ENCODE data around the gene ABLIM1. TPM values are rescaled to one million over a fixed set of nuclear protein-coding genes. Genes with fewer than 3 reads are reported as not detected.

Gene ABLIM1
- total and polyA plus RNA-seq, 7 experiments from 2014 or later, result 109 to 440 (median 357) TPM

- DNase-seq, result no peak
- H3K4me3 Mint-ChIP-seq, result no peak overlapping the region
- peaks cover 0 to 8% (median 8%) of the 10 kb centered on the region in 5 donors for H3K36me3 Mint-ChIP-seq
- H3K27ac Mint-ChIP-seq, result no peak overlapping the region
- POLR2A ChIA-PET, result interaction anchor here (1.1 kb wide), 1 partner anchor 28 kb away, joined by 3 read pairs; no protein-coding TSS in a partner anchor
- Histone ChIP-seq H3K36me3 (ENCODE audit: control insufficient read depth in 2 of 3, insufficient read depth in 3 of 3, low read length in 3 of 3) (no peaks in the 10 kb centered on the region), H3K27ac (ENCODE audit: low read depth, low read length) (no peak overlapping the region), H3K9me3 (ENCODE audit: control insufficient read depth in 2 of 3, low read length in 3 of 3) (peaks cover 0 to 5% (median 0%) of the 10 kb centered on the region in 3 experiments), H3K4me3 (ENCODE audit: low read length) (no peak overlapping the region), H3K27me3 (ENCODE audit: control insufficient read depth in 2 of 2, insufficient read depth in 2 of 2, low read length in 2 of 2) (no peaks in the 10 kb centered on the region), H3K4me1 (ENCODE audit: control insufficient read depth in 2 of 2, insufficient read depth in 2 of 2, low read length in 2 of 2) (peaks cover 2 to 9% of the 10 kb centered on the region in 2 donors)
- intact Hi-C loops (cut with micrococcal nuclease), result no loop called here
- peaks cover 4 to 16% (median 12%) of the 10 kb centered on the region in 7 donors for H3K4me1 Mint-ChIP-seq
- no peak for ATAC-seq
- peaks cover 0 to 6% (median 0%) of the 10 kb centered on the region in 5 donors for H3K27me3 Mint-ChIP-seq
- peaks cover 0 to 17% (median 6%) of the 10 kb centered on the region in 11 donors for H3K9me3 Mint-ChIP-seq
- CTCF ChIA-PET, result interaction anchor here (0.6 to 19.4 kb wide), 4 partner anchors 11 to 82 kb away, joined by 3 to 283 read pairs (median 56); no protein-coding TSS in a partner anchor
These were observed 104.6 kb downstream of the ABLIM1 start for GRCh38 chr10:114553436-114553835.

DNA sequence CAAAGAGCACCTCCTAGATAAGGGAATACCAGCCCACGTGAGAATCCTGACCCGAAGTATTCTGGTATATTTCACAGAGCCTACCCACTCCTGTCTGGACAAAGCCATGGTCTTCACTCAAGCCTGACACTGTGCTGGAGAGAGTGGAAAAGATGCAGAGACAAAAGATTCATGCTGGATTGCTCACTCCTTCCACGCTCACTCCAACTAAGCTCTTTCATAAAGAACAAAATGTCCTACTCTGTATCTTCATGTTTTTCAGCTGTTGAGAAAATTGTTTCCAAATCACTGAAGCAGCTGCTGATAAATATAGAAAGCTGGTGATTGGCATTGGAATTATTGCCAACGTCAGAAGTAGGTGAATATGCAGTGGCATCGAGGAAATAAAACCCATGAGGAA lies 106.0 kb downstream of the ABLIM1 start:
- Mint-ChIP-seq H3K4me1 (peaks cover 16 to 29% (median 26%) of the 10 kb centered on the region in 7 donors), H3K36me3 (peaks cover 0 to 4% (median 0%) of the 10 kb centered on the region in 5 donors), H3K27ac (no peak overlapping the region), H3K27me3 (peaks cover 0 to 6% (median 0%) of the 10 kb centered on the region in 5 donors), H3K4me3 (no peak overlapping the region), H3K9me3 (peaks cover 0 to 3% (median 0%) of the 10 kb centered on the region in 11 donors)
- intact Hi-C loops (cut with micrococcal nuclease), result no loop called here
- ATAC-seq, result no peak
- no peaks in the 10 kb centered on the region for H3K36me3 ChIP-seq (ENCODE audit: control insufficient read depth in 2 of 3, insufficient read depth in 3 of 3, low read length in 3 of 3)
- H3K9me3 ChIP-seq (ENCODE audit: control insufficient read depth in 2 of 3, low read length in 3 of 3), result no peaks in the 10 kb centered on the region
- peaks cover 5 to 20% of the 10 kb centered on the region in 2 donors for H3K4me1 ChIP-seq (ENCODE audit: control insufficient read depth in 2 of 2, insufficient read depth in 2 of 2, low read length in 2 of 2)
- ChIA-PET POLR2A (no interaction called here), CTCF (interaction anchor here (1.0 to 19.4 kb wide), 4 partner anchors 9 to 80 kb away, joined by 4 to 283 read pairs (median 56); no protein-coding TSS in a partner anchor)
- no peak for DNase-seq
- no peaks in the 10 kb centered on the region for H3K27me3 ChIP-seq (ENCODE audit: control insufficient read depth in 2 of 2, insufficient read depth in 2 of 2, low read length in 2 of 2)
- H3K27ac ChIP-seq (ENCODE audit: low read depth, low read length), result no peak overlapping the region
- H3K4me3 ChIP-seq (ENCODE audit: low read length), result no peak overlapping the region

DNA sequence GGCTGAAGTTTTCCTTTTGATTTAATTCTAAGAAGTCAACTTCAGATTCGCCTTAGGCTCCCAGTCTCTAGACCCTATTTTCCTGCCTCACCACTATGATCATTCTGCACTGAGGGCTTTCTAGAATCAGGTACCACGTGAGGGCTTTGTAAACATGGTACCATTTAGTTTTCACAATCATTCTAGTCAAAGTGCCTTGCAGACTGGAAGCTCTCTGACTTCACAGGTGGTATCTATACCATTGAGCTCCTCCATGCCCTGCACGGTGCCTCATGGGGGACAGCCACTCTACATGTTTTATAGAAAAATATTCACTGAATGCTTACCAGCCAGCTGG lies 106.5 kb downstream of the ABLIM1 start:
- peaks cover 0 to 6% (median 0%) of the 10 kb centered on the region in 5 donors for H3K27me3 Mint-ChIP-seq
- CTCF ChIA-PET, result interaction anchor here (1.0 to 19.4 kb wide), 4 partner anchors 9 to 80 kb away, joined by 4 to 283 read pairs (median 56); no protein-coding TSS in a partner anchor

GRCh38 chr10:114550756-114551635 lies 107.1 kb downstream of the ABLIM1 start:
- ChIA-PET POLR2A (interaction anchor here (16.6 kb wide), 1 partner anchor 27 kb away, joined by 355 read pairs; no protein-coding TSS in a partner anchor), CTCF (interaction anchor here (1.2 to 19.4 kb wide), 4 partner anchors 31 to 143 kb away, joined by 6 to 283 read pairs (median 58); no protein-coding TSS in a partner anchor)
- Histone ChIP-seq H3K36me3 (ENCODE audit: control insufficient read depth in 2 of 3, insufficient read depth in 3 of 3, low read length in 3 of 3) (no peaks in the 10 kb centered on the region), H3K9me3 (ENCODE audit: control insufficient read depth in 2 of 3, low read length in 3 of 3) (no peaks in the 10 kb centered on the region), H3K27me3 (ENCODE audit: control insufficient read depth in 2 of 2, insufficient read depth in 2 of 2, low read length in 2 of 2) (no peaks in the 10 kb centered on the region), H3K27ac (ENCODE audit: low read depth, low read length) (no peak overlapping the region), H3K4me1 (ENCODE audit: control insufficient read depth in 2 of 2, insufficient read depth in 2 of 2, low read length in 2 of 2) (peaks cover 6 to 29% of the 10 kb centered on the region in 2 donors), H3K4me3 (ENCODE audit: low read length) (no peak overlapping the region)
- Mint-ChIP-seq H3K4me1 (peaks cover 16 to 37% (median 33%) of the 10 kb centered on the region in 7 donors), H3K27ac (peak overlapping the region in 5 of 9 donors; percentile 1 to 61 (median 20)), H3K9me3 (no peaks in the 10 kb centered on the region), H3K36me3 (no peaks in the 10 kb centered on the region), H3K27me3 (peaks cover 0 to 5% (median 0%) of the 10 kb centered on the region in 5 donors), H3K4me3 (no peak overlapping the region)
- ATAC-seq, result peak; percentile 26
- DNase-seq, result peak in 5 of 9 donors; percentile 33 to 50 (median 40)
- intact Hi-C loops (cut with micrococcal nuclease), result loop anchor here (1.0 to 2.0 kb wide), 7 partner anchors 143 to 578 kb away; partner anchors contain the start of gene FHIP2A (in 1 of the 2)

More for the DNA sequence above, 106.5 kb downstream of the ABLIM1 start:
- Mint-ChIP-seq H3K9me3 (no peaks in the 10 kb centered on the region), H3K4me3 (no peak overlapping the region), H3K4me1 (peaks cover 16 to 34% (median 28%) of the 10 kb centered on the region in 7 donors), H3K27ac (peak overlapping the region in 1 of 9 donors; percentile 10), H3K36me3 (peaks cover 0 to 3% (median 0%) of the 10 kb centered on the region in 5 donors)
- H3K27ac ChIP-seq (ENCODE audit: low read depth, low read length), result no peak overlapping the region
- H3K9me3 ChIP-seq (ENCODE audit: control insufficient read depth in 2 of 3, low read length in 3 of 3), result no peaks in the 10 kb centered on the region
- POLR2A ChIA-PET, result no interaction called here
- H3K27me3 ChIP-seq (ENCODE audit: control insufficient read depth in 2 of 2, insufficient read depth in 2 of 2, low read length in 2 of 2), result no peaks in the 10 kb centered on the region
- peaks cover 5 to 23% of the 10 kb centered on the region in 2 donors for H3K4me1 ChIP-seq (ENCODE audit: control insufficient read depth in 2 of 2, insufficient read depth in 2 of 2, low read length in 2 of 2)
- intact Hi-C loops (cut with micrococcal nuclease), result loop anchor here in 1 of 2 donors (2.0 kb wide), 1 partner anchor 143 kb away; no protein-coding TSS in a partner anchor
- no peak for ATAC-seq
- no peak for DNase-seq
- no peaks in the 10 kb centered on the region for H3K36me3 ChIP-seq (ENCODE audit: control insufficient read depth in 2 of 3, insufficient read depth in 3 of 3, low read length in 3 of 3)
- H3K4me3 ChIP-seq (ENCODE audit: low read length), result no peak overlapping the region

GRCh38 chr10:114548662-114549061 lies 109.4 kb downstream of the ABLIM1 start:
- H3K36me3 ChIP-seq (ENCODE audit: control insufficient read depth in 2 of 3, insufficient read depth in 3 of 3, low read length in 3 of 3), result no peaks in the 10 kb centered on the region
- intact Hi-C loops (cut with micrococcal nuclease), result loop anchor here (1.0 to 10.0 kb wide), 4 partner anchors 77 to 694 kb away; partner anchors contain the start of genes CCDC186 (in 1 of the 2), DCLRE1A (in 1 of the 2) and NHLRC2 (in 1 of the 2)
- H3K9me3 Mint-ChIP-seq, result no peaks in the 10 kb centered on the region
- H3K27me3 Mint-ChIP-seq, result peaks cover 0 to 2% (median 0%) of the 10 kb centered on the region in 5 donors
- peaks cover 0 to 2% (median 0%) of the 10 kb centered on the region in 5 donors for H3K36me3 Mint-ChIP-seq
- no peaks in the 10 kb centered on the region for H3K27me3 ChIP-seq (ENCODE audit: control insufficient read depth in 2 of 2, insufficient read depth in 2 of 2, low read length in 2 of 2)
- no peaks in the 10 kb centered on the region for H3K9me3 ChIP-seq (ENCODE audit: control insufficient read depth in 2 of 3, low read length in 3 of 3)
- peak overlapping the region in 5 of 10 donors; percentile 14 to 83 (median 68) for H3K4me3 Mint-ChIP-seq
- ChIA-PET POLR2A (interaction anchor here (1.5 to 16.6 kb wide), 4 partner anchors 15 to 77 kb away, joined by 4 to 355 read pairs (median 10); no protein-coding TSS in a partner anchor), CTCF (interaction anchor here (1.0 to 19.4 kb wide), 5 partner anchors 29 to 244 kb away, joined by 3 to 283 read pairs (median 4); no protein-coding TSS in a partner anchor)
- H3K4me1 Mint-ChIP-seq, result peaks cover 33 to 60% (median 56%) of the 10 kb centered on the region in 7 donors
- peaks cover 30 to 50% of the 10 kb centered on the region in 2 donors for H3K4me1 ChIP-seq (ENCODE audit: control insufficient read depth in 2 of 2, insufficient read depth in 2 of 2, low read length in 2 of 2)
- DNase-seq (no peak), ATAC-seq (no peak)
- peak overlapping the region in 6 of 9 donors; percentile 25 to 89 (median 75) for H3K27ac Mint-ChIP-seq
- no peak overlapping the region for H3K27ac ChIP-seq (ENCODE audit: low read depth, low read length)
- H3K4me3 ChIP-seq (ENCODE audit: low read length), result no peak overlapping the region

GRCh38 chr10:114547514-114547913 lies 110.6 kb downstream of the ABLIM1 start:
- peaks cover 41 to 62% of the 10 kb centered on the region in 2 donors for H3K4me1 ChIP-seq (ENCODE audit: control insufficient read depth in 2 of 2, insufficient read depth in 2 of 2, low read length in 2 of 2)
- ATAC-seq (no peak), DNase-seq (peak in 2 of 9 donors; percentile 18 to 30)
- POLR2A ChIA-PET, result interaction anchor here (2.6 to 16.6 kb wide), 3 partner anchors 24 to 76 kb away, joined by 7 to 355 read pairs (median 13); no protein-coding TSS in a partner anchor
- peak overlapping the region; percentile 30 for H3K27ac ChIP-seq (ENCODE audit: low read depth, low read length)
- Mint-ChIP-seq H3K36me3 (peaks cover 0 to 2% (median 0%) of the 10 kb centered on the region in 5 donors), H3K27me3 (no peaks in the 10 kb centered on the region), H3K4me3 (peak overlapping the region; percentile 53 to 83 (median 74)), H3K9me3 (no peaks in the 10 kb centered on the region), H3K27ac (peak overlapping the region in 8 of 9 donors; percentile 25 to 89 (median 75)), H3K4me1 (peaks cover 40 to 72% (median 67%) of the 10 kb centered on the region in 7 donors)
- no peaks in the 10 kb centered on the region for H3K36me3 ChIP-seq (ENCODE audit: control insufficient read depth in 2 of 3, insufficient read depth in 3 of 3, low read length in 3 of 3)
- intact Hi-C loops (cut with micrococcal nuclease), result loop anchor here in 1 of 2 donors (10.0 kb wide), 1 partner anchor 693 kb away; the partner anchor contains the start of genes DCLRE1A and NHLRC2
- CTCF ChIA-PET, result interaction anchor here (1.0 to 19.4 kb wide), 6 partner anchors 16 to 76 kb away, joined by 3 to 283 read pairs (median 4); no protein-coding TSS in a partner anchor
- H3K4me3 ChIP-seq (ENCODE audit: low read length), result no peak overlapping the region
- no peaks in the 10 kb centered on the region for H3K27me3 ChIP-seq (ENCODE audit: control insufficient read depth in 2 of 2, insufficient read depth in 2 of 2, low read length in 2 of 2)
- H3K9me3 ChIP-seq (ENCODE audit: control insufficient read depth in 2 of 3, low read length in 3 of 3), result no peaks in the 10 kb centered on the region
